Measurements from ENCODE around the gene SSBP4. TPM values are rescaled to one million over a fixed set of nuclear protein-coding genes. Genes with fewer than 3 reads are reported as not detected.

SSBP4 gene
- total RNA-seq (ENCODE audit: unreplicated experiment) = 60.7 TPM
- long read RNA-seq, transcript SSBP4-202 (17 exons, 1,721 nt) = major isoform, 13 of 25 reads
- long read RNA-seq, partial matches to known transcripts = 2 of 25 reads
- long read RNA-seq, other reads (novel, unspliced or antisense) = 4 of 25 reads

- Mint-ChIP-seq H3K4me3 (ENCODE audit: unreplicated experiment) (peak within 1 kb of the TSS; percentile 90), H3K4me1 (ENCODE audit: unreplicated experiment) (peaks cover 17% of the 10 kb centered on the region), H3K36me3 (ENCODE audit: low read depth, unreplicated experiment) (no peaks in the 10 kb centered on the region), H3K27ac (ENCODE audit: unreplicated experiment) (peak within 1 kb of the TSS; percentile 57), H3K27me3 (ENCODE audit: unreplicated experiment) (peaks cover 32% of the 10 kb centered on the region), H3K9me3 (ENCODE audit: unreplicated experiment) (no peaks in the 10 kb centered on the region)
- DNase-seq (ENCODE audit: low spot score) = peak; percentile 84
- TF ChIP-seq CTCF (IDR thresholded peaks at IDR 0.05; ENCODE audit: unreplicated experiment) = peak; percentile 23
Measured at GRCh38 chr19:18419195-18419698, at the start of gene SSBP4. Gene SSBP4, plus strand, starts transcription at chr19:18419398. Its CDS starts 251 bp downstream, at chr19:18419649.

- Mint-ChIP-seq H3K4me3 (ENCODE audit: unreplicated experiment) (no peak overlapping the region), H3K27ac (ENCODE audit: unreplicated experiment) (peak overlapping the region; percentile 96), H3K36me3 (ENCODE audit: low read depth, unreplicated experiment) (no peaks in the 10 kb centered on the region), H3K27me3 (ENCODE audit: unreplicated experiment) (peaks cover 9% of the 10 kb centered on the region), H3K9me3 (ENCODE audit: unreplicated experiment) (no peaks in the 10 kb centered on the region), H3K4me1 (ENCODE audit: unreplicated experiment) (peaks cover 9% of the 10 kb centered on the region)
- no peak for TF ChIP-seq CTCF (IDR thresholded peaks at IDR 0.05; ENCODE audit: unreplicated experiment)
- no peak for DNase-seq (ENCODE audit: low spot score)
Measured at GRCh38 chr19:18373407-18373891, 45.7 kb upstream of the SSBP4 start.

GRCh38 chr19:18373892-18374629 is 45.1 kb upstream of the SSBP4 start:
- Mint-ChIP-seq H3K9me3 (ENCODE audit: unreplicated experiment) (no peaks in the 10 kb centered on the region), H3K4me1 (ENCODE audit: unreplicated experiment) (peaks cover 9% of the 10 kb centered on the region), H3K27me3 (ENCODE audit: unreplicated experiment) (peaks cover 9% of the 10 kb centered on the region), H3K4me3 (ENCODE audit: unreplicated experiment) (no peak overlapping the region), H3K36me3 (ENCODE audit: low read depth, unreplicated experiment) (no peaks in the 10 kb centered on the region), H3K27ac (ENCODE audit: unreplicated experiment) (peak overlapping the region; percentile 96)
- peak; percentile 75 for DNase-seq (ENCODE audit: low spot score)
- no peak for TF ChIP-seq CTCF (IDR thresholded peaks at IDR 0.05; ENCODE audit: unreplicated experiment)

- no peaks in the 10 kb centered on the region for H3K36me3 Mint-ChIP-seq (ENCODE audit: low read depth, unreplicated experiment)
- DNase-seq (ENCODE audit: low spot score) = no peak
- TF ChIP-seq CTCF (IDR thresholded peaks at IDR 0.05; ENCODE audit: unreplicated experiment) = no peak
- H3K9me3 Mint-ChIP-seq (ENCODE audit: unreplicated experiment) = no peaks in the 10 kb centered on the region
- H3K4me1 Mint-ChIP-seq (ENCODE audit: unreplicated experiment) = peaks cover 11% of the 10 kb centered on the region
- H3K27ac Mint-ChIP-seq (ENCODE audit: unreplicated experiment) = no peak overlapping the region
- H3K4me3 Mint-ChIP-seq (ENCODE audit: unreplicated experiment) = no peak overlapping the region
- peaks cover 6% of the 10 kb centered on the region for H3K27me3 Mint-ChIP-seq (ENCODE audit: unreplicated experiment)
Measured at GRCh38 chr19:18377026-18377425, 42.2 kb upstream of the SSBP4 start.
